Measurements from ENCODE around the gene NOTUM.

DNA sequence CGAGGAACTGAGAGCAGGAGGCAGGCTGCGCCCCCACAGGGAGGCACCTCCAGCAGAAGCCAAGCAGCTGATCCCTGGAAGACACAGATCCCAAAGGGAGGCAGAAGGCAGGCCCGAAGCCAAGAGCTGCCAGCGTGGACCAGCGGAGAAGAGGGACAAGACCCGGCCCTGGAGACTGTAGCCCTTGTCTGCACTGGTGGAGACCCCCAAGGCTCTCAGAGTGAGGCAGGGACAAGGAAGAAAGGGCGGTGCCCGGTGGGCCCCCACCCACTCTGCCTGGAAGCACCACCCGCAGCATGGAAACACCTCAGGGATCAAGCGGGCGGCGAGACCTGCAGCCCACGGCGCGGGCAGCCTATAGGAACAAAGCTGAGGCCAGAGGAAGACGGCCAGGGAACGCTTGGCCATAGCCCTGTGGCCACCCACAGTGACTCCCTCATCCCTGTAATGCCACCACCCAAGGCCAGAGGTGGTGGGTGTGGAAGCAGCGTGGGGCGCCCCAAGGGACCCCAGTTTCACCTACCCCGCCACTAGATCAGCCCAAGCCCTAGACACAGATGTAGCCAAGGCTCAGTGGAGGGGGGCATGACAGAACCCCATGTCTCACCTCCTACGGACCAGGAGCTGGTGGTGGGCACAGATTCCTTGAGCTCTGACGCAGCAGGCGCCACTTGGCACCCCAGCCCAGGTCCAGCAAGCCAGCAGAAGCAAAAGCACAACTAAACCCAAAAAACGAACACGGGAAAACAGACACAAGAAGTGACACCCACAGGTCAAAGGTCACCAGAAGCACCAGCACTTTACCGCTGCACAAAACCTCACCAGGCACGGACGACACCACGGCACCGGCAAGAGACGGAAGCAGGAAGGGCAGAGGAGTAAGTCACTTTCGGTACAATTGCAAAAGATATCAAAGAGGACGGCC lies 40.1 kb downstream of the NOTUM start:
- TF ChIP-seq, protein P1, sequence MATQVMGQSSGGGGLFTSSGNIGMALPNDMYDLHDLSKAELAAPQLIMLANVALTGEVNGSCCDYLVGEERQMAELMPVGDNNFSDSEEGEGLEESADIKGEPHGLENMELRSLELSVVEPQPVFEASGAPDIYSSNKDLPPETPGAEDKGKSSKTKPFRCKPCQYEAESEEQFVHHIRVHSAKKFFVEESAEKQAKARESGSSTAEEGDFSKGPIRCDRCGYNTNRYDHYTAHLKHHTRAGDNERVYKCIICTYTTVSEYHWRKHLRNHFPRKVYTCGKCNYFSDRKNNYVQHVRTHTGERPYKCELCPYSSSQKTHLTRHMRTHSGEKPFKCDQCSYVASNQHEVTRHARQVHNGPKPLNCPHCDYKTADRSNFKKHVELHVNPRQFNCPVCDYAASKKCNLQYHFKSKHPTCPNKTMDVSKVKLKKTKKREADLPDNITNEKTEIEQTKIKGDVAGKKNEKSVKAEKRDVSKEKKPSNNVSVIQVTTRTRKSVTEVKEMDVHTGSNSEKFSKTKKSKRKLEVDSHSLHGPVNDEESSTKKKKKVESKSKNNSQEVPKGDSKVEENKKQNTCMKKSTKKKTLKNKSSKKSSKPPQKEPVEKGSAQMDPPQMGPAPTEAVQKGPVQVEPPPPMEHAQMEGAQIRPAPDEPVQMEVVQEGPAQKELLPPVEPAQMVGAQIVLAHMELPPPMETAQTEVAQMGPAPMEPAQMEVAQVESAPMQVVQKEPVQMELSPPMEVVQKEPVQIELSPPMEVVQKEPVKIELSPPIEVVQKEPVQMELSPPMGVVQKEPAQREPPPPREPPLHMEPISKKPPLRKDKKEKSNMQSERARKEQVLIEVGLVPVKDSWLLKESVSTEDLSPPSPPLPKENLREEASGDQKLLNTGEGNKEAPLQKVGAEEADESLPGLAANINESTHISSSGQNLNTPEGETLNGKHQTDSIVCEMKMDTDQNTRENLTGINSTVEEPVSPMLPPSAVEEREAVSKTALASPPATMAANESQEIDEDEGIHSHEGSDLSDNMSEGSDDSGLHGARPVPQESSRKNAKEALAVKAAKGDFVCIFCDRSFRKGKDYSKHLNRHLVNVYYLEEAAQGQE (tag by site-specific recombination; IDR thresholded peaks at IDR 0.05), result no peak
- TF ChIP-seq, protein P2, sequence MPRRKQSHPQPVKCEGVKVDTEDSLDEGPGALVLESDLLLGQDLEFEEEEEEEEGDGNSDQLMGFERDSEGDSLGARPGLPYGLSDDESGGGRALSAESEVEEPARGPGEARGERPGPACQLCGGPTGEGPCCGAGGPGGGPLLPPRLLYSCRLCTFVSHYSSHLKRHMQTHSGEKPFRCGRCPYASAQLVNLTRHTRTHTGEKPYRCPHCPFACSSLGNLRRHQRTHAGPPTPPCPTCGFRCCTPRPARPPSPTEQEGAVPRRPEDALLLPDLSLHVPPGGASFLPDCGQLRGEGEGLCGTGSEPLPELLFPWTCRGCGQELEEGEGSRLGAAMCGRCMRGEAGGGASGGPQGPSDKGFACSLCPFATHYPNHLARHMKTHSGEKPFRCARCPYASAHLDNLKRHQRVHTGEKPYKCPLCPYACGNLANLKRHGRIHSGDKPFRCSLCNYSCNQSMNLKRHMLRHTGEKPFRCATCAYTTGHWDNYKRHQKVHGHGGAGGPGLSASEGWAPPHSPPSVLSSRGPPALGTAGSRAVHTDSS (tag by site-specific recombination; IDR thresholded peaks at IDR 0.05), result no peak
- no peak for TF ChIP-seq ZNF777 (tag by site-specific recombination; IDR thresholded peaks at IDR 0.05; ENCODE audit: borderline replicate concordance)
- TF ChIP-seq ZBTB17 (tag by site-specific recombination; IDR thresholded peaks at IDR 0.05), result no peak
- TF ChIP-seq, protein P3, sequence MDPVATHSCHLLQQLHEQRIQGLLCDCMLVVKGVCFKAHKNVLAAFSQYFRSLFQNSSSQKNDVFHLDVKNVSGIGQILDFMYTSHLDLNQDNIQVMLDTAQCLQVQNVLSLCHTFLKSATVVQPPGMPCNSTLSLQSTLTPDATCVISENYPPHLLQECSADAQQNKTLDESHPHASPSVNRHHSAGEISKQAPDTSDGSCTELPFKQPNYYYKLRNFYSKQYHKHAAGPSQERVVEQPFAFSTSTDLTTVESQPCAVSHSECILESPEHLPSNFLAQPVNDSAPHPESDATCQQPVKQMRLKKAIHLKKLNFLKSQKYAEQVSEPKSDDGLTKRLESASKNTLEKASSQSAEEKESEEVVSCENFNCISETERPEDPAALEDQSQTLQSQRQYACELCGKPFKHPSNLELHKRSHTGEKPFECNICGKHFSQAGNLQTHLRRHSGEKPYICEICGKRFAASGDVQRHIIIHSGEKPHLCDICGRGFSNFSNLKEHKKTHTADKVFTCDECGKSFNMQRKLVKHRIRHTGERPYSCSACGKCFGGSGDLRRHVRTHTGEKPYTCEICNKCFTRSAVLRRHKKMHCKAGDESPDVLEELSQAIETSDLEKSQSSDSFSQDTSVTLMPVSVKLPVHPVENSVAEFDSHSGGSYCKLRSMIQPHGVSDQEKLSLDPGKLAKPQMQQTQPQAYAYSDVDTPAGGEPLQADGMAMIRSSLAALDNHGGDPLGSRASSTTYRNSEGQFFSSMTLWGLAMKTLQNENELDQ (tag by site-specific recombination; IDR thresholded peaks at IDR 0.05; ENCODE audit: low read depth), result no peak
- TF ChIP-seq, protein P4, sequence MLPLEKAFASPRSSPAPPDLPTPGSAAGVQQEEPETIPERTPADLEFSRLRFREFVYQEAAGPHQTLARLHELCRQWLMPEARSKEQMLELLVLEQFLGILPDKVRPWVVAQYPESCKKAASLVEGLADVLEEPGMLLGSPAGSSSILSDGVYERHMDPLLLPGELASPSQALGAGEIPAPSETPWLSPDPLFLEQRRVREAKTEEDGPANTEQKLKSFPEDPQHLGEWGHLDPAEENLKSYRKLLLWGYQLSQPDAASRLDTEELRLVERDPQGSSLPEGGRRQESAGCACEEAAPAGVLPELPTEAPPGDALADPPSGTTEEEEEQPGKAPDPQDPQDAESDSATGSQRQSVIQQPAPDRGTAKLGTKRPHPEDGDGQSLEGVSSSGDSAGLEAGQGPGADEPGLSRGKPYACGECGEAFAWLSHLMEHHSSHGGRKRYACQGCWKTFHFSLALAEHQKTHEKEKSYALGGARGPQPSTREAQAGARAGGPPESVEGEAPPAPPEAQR (tag by site-specific recombination; IDR thresholded peaks at IDR 0.05), result no peak
- no peak for TF ChIP-seq ZBTB20 (tag by site-specific recombination; IDR thresholded peaks at IDR 0.05)

Data from HEK293 (cell line).